GM19455 (cell line): ENCODE results near the gene AHCTF1.
"Not testable (repeated sequence)": the region's sequence is repeated elsewhere in the genome, so short reads cannot be mapped to it uniquely, and the experiment has no call there.

Experiments
- ATAC-seq: cut with Tn5 transposase; IDR thresholded peaks from one replicate; pipeline ENCODE4 v1.9.1; 2021; ENCODE audit not compliant: unreplicated experiment

The AHCTF1 gene

DNA sequence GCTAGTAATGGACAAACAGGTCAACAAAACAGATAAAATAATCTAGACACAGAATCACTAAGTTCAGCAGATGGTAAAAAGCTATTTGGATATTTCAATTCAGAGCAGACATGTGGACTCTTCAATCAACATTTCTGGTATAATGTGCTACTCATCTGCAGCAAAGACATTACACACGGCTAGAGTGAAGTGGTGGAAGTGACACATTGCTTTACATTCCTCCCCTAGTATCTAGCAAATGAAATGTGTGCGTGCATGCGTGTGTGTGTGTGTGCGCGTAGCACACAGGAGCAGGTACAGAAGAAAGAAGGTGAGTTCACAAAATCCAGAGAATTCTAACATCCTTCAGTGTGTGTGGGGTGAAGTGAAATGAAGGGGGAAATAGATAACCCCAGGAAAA lies 8.3 kb downstream of the AHCTF1 start:
- ATAC-seq: no peak

DNA sequence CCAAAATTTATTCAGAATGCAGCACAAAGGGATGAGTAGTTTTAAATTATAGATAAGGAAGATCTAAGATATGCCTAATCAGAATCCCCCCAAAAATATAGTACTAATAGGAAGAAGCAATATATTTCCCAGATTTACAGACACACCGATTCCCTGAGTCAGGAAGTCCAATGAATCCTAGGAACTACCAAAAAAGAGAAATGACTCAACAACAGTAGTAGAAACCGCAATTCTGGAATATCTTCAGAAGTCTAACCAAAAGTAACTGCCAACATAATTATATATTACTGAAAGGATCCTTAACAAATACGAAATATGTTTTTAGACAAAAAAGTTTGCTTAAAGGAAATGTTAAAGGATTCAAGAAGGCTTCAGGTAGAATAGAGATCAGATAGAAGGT lies 10.3 kb downstream of the AHCTF1 start:
- ATAC-seq: no peak

GRCh38 chr1:246919902-246920301 lies 11.8 kb downstream of the AHCTF1 start:
- no peak for ATAC-seq

DNA sequence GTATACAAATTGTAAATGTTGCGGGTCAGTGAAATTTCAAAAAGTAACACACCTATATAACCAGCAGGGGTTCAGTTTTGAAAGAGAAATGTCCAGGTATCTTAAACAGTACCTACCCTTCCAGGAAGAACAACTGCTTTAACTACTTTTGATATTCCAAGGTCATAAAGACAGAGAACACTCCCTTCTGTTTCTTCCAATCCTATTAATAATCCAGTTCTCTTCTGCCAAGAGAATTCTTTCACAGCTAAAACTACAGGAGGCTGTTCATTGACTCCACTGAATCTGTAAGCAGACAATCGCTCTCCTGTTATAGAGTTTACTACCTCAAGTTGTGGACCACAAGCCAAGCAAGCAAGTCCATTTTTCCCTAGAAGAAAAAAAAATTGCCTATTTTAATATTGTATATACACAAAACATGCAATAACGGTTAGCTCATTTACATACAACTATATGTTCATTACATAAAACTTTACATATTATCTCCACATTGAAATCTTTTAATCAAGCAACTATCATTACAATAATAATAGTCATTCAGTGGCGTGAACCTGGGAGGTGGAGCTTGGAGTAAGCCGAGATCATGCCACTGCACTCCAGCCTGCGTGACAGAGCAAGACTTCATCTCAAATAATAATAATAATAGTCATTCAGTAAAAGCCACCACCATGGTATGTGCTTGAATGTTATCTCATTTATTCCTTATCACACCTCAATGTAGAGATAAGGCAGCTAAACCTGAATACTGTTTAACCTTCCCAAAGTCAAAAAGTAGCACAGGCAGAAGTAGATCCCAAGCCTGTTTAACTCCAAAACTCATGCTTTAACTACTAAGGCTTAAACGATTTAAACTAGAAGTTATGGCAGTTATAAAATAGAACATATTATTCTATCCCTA lies 15.5 kb downstream of the AHCTF1 start:
- not testable (repeated sequence) for ATAC-seq

DNA sequence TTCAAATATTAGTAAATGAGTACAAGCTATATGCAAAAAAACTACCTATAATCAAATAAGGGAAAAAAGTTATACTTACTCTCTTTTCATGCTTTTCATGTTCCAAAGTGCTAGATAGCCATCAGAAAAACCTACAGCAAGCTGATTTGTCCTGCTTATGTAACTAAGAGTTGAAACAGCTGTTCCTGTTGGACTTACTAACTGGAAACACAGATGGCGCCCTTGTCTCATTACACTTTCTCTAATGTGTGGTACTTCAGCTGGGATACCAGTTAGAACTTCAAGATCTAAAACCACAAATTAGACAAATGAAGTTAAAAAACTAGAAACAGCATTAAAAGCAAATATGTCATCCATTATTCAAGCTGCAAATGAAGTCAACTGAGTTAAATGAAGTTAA lies 24.3 kb downstream of the AHCTF1 start:
- ATAC-seq: no peak

DNA sequence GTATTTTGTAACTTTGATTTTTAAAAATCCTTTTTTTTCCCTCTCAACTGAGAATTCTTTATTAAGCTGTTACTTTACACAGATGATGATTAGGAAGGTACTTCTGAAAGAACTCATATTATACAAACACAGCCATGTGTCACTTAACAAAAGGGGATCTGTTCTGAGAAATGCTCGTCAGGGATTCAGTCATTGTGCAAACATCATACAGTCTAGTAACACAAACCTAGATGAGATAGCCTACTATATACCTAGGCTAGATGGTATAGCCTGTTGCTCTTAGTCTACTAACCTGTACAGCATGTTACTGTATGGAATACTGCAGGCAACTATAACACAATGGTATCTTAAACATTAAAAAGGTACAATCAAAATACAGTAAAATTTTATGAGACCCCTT lies 24.9 kb downstream of the AHCTF1 start:
- no peak for ATAC-seq

DNA sequence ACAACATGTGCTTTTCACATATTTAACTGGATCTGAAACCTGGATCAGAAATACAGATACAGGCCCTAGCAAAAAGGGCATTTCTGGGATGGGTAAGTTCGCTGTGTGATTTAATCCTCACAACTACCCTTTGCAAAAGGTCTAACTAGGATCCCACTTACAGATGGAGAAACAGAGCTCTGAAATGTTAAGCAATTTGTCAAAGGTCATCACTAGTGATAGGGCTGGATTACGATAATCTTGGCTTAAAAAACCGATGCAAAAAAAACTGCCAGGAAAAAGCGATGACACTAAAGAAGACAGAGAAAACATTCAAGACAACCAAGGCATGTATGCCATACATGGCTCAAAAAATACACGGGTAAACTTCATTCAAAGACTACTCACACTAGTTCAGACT lies 29.9 kb downstream of the AHCTF1 start:
- no peak for ATAC-seq

DNA sequence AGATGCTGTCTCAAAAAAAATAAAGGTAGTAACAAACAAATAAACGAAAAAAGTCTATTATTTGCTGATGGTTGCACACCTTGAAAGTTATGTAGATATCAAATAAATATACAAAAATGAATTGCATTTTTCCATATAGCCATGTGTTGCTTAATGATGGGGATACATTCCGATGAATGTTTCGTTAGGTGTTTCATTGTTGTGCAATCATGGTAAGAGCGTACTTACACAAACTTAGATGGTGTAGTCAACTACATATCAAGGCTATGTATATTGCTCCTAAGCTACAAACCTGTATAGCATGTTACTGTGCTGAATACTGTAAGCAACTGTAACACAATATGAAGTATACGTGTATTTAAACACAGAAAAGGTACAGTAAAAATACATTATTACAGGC lies 34.4 kb downstream of the AHCTF1 start:
- no peak for ATAC-seq

DNA sequence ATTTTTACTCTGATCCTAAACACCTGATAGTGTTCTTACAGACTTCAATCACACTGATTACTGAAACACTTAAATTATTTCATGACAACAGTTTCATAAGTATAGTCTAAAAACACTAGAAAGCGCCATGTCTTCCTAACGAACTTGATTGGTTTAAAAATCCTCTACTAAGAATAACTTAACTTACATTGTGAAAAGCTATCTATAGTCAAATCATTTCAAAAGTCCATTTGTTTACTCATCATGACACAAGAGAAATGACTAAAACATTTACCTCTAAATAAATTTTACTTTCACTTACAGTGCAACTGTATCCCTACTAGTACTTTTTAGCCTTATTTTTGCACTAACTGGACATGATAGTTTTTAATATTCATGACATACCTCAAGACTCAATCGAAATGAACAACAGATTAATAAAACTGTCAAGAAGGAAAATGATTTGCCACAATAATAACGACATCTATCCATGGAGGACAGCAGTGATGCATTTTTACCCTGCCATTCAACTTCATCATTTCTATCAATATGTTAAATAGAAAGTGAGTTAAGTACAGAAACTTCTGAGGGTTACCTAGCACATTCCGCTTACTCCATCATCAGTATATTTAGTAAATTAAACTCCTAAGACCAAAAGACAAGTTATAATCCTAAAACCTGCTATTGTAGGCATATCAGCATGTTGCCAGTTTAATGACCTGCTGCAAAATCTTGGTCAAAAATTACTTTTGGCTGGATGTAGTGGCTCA lies 38.4 kb downstream of the AHCTF1 start:
- ATAC-seq: no peak

GRCh38 chr1:246891105-246891504 lies 40.6 kb downstream of the AHCTF1 start:
- ATAC-seq: no peak

- no peak for ATAC-seq
These were observed 43.2 kb downstream of the AHCTF1 start for GRCh38 chr1:246888522-246888921.

- ATAC-seq: not testable (repeated sequence)
These were observed 46.4 kb downstream of the AHCTF1 start for GRCh38 chr1:246885389-246885788.

GRCh38 chr1:246878551-246878950 lies 53.2 kb downstream of the AHCTF1 start:
- no peak for ATAC-seq

- no peak for ATAC-seq
These were observed 55.3 kb downstream of the AHCTF1 start for GRCh38 chr1:246876431-246876830.

DNA sequence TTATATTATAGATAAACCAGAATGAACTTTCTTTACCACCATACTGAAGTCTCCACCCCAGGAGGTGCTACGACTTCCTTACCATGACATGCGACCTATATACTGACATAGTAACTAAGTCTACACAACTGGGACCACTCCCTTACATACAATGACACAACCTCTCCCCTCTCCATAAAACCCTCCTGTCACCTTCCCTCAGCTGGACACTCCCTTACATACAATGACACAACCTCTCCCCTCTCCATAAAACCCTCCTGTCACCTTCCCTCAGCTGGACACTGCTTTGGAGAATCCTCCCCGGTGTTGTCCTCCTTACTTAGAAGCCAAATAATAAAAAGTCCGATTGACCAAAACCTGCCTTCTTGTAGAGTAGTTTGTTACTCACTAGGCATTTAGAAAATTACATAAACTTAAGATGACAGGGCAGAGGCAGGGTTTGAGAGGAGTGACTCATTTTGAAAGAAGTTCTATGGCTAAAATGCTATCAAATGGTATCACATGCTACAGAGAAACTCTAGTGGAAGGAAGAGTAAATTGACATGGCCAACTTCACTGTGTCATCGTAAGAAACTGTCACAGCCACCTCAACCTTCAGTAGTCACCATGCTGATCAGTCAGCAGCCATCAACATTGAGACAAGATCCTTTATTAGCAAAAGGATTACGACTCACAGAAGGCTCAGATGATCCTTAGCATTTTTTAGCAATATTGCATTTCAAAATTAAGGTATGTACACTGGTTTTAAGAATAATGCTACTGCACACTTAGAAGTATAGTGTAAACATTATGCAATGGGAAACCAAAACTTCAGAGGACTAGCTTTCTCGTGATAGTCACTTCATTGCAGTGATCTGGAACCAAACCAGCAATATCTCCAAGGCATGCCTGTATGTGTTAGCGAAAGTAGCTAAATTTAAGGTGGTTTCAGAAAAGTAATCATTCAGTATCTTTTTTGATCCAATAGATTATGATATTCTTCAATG lies 56.4 kb downstream of the AHCTF1 start:
- ATAC-seq: peak; percentile 80

DNA sequence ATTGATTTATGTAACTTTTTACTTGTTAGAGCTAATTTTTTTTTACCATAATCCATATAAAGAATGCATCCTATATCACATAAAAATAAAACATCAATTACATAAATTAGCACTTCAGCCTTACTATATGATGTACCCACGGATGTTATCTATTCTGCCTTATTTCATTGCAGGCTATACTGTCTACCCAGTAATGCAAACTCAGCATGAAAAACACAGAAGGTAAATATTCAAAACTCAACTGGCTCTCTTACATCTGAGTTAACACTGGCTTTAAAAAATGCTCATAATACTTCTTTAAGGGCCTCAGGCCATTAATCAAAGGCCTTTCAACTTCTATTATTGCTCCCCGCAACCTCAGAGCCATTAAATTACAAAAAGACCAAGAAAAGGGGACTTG lies 65.8 kb downstream of the AHCTF1 start:
- ATAC-seq: no peak

- not testable (repeated sequence) for ATAC-seq
These were observed 68.0 kb downstream of the AHCTF1 start for GRCh38 chr1:246863791-246864190.

- ATAC-seq: no peak
These were observed 71.3 kb downstream of the AHCTF1 start for GRCh38 chr1:246860401-246860800.

DNA sequence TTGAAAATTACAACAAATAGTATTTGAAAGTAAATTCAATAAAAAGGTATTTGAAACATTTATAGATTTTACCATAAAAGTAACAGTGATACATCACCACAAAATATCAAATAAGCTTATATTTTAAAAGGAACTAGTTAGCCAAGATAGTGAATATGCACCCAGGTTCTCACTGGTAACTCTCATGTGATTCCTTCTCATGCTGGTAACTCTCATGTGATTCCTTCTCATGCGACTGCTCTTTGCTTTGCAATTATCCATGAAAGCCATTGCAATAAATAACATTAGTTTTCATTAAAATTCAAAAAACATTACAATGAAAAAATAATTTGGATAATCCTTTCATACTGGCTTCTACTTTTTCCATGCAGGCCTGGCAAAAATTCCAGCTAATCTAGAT lies 75.4 kb downstream of the AHCTF1 start:
- no peak for ATAC-seq

DNA sequence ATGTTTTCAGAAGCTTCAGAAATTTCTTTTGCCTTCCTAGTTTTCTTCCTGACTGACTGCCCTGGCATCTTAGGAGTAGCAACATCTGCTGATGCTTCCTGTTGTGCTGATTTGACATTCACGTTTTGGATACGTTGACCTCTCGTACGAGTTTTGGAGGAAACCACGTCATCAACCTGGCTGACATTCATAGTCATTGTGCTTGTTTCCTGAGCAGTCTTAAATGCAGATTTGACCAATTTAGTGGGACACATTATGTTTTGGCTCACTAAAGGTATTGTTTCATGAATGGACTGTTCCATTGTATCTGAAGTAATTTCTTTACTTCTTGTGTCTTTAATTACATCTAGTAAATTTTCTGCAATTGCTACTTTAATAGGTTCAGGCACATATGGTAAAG lies 81.1 kb downstream of the AHCTF1 start:
- ATAC-seq: not testable (repeated sequence)

GRCh38 chr1:246843876-246844275 lies 87.9 kb downstream of the AHCTF1 start:
- no peak for ATAC-seq
